Heart right ventricle (tissue), 16 donors: ENCODE results near the gene MTREX. TPM values are rescaled to one million over a fixed set of nuclear protein-coding genes. Genes with fewer than 3 reads are reported as not detected.

Experiments
- ATAC-seq, 8 donors: fragments of 200-7000 bp; cut with Tn5 transposase; one replicate each; pipeline ENCODE4 v1.9.1; 2020; ENCODE audit warnings: mild to moderate bottlenecking in 8 of 8, moderate library complexity in 8 of 8, moderate number of reproducible peaks in 1 of 8
- DNase-seq, 2 donors: peaks; one replicate each; pipeline ENCODE4 v3.0.0-alpha.2; 2020
- H3K27ac ChIP-seq, 10 donors: fragments of 200-600 bp; sonication (generic) in 2 of 10; one replicate each; pipeline versions ENCODE4 v1.5.0 to v1.8.0; 2020 to 2022; ENCODE audit warnings: mild to moderate bottlenecking in 3 of 10
- H3K27me3 ChIP-seq, 7 donors: fragments of 200-600 bp; one replicate each; pipeline ENCODE4 v1.8.0; 2021 to 2022; ENCODE audit warnings: mild to moderate bottlenecking in 2 of 7
- H3K36me3 ChIP-seq, 9 donors: fragments of 200-600 bp; sonication (generic) in 1 of 9; one replicate each; pipeline versions ENCODE4 v1.5.0 to v1.8.0; 2020 to 2022; ENCODE audit warnings: mild to moderate bottlenecking in 2 of 9
- H3K4me1 ChIP-seq, 9 donors: fragments of 200-600 bp; sonication (generic) in 1 of 9; one replicate each; pipeline versions ENCODE4 v1.5.0 to v1.8.0; 2020 to 2022; ENCODE audit warnings: mild to moderate bottlenecking in 4 of 9
- H3K4me3 ChIP-seq, 10 donors: fragments of 200-600 bp; sonication (generic) in 2 of 10; one replicate each; pipeline versions ENCODE4 v1.5.0 to v1.8.0; 2020 to 2022; ENCODE audit warnings: mild to moderate bottlenecking in 7 of 10, moderate library complexity in 2 of 10
- H3K9me3 ChIP-seq, 11 donors: fragments of 200-600 bp in 10 of 11; sonication (generic) in 2 of 11; one replicate each; pipeline versions ENCODE4 v1.5.0 to v1.8.0; 2013 to 2022; ENCODE audit warnings: mild to moderate bottlenecking in 2 of 11, control low read depth in 1 of 11, moderate library complexity in 1 of 11
- WGBS, 2 donors: extraction: QIAGEN DNeasy Blood & Tissue Kit; methylation state at CpG; one replicate each; pipeline ENCODE4 v1.1.7; 2013; ENCODE audit warnings: inconsistent platforms in 1 of 2; 5-methylcytosine and 5-hydroxymethylcytosine counted together
- intact Hi-C, 10 donors: fragments of 100-400 bp; cut with DNase I; formaldehyde crosslinking; loops; one replicate each; pipeline versions ENCODE4 v1.11.1 to v1.14.2; 2022
- polyA plus RNA-seq, 2 donors: library from polyadenylated mRNA; stranded (reverse); fragments of 200-250 nt; gene quantifications; one replicate each; pipeline ENCODE4 v1.2.3, GENCODE V29; 2013
- total RNA-seq, 10 donors: library from RNA; stranded (reverse); fragmentation: NEBNext Ultra II Directional in 3 of 10; extraction: Animal tissue kit (Norgen Biotek cat#: 25700) in 3 of 10; gene quantifications; one replicate each; pipeline versions ENCODE4 v1.2.1 to v1.2.4, GENCODE V29; 2021 to 2023
- TF ChIP-seq, protein P1 (sequence below), 9 donors: fragments of 200-600 bp; sonication (generic) in 2 of 9; IDR thresholded peaks; one replicate each; pipeline versions ENCODE4 v1.5.0 to v1.8.0; 2021 to 2022; ENCODE audit warnings: antibody characterized with exemption in 9 of 9, mild to moderate bottlenecking in 5 of 9, moderate library complexity in 1 of 9
- donor health status: Arrhythmogenic right ventricular cardiomyopathy.
- donor health status: ischemic (EF 13 %, LVEDD 7.1; RV severe dilation, severe dysfunction).
- donor health status: healthy with polysubstance abuse.
- donor health status: DM: no; HTN: yes; CAD: no.
- donor health status: DM: no; HTN: no; CAD: no.
- donor health status: ischemic (EF 25% LVEDD 6.9; RV normal size, moderate dysfunction).
- donor health status: ischemic (EF 25% LVEDD 5.7; RV mildly dilated, moderate dysfunction).
- donor health status: healthy.
- donor health status: DM: yes; HTN: yes; CAD: no.
- donor health status: Ischemic cardiomyopathy.
- donor health status: ischemic (EF 35%, LVEDD 5.7; RV mildly dilated, moderate dysfunction).
- donor health status: nonischemic (EF 11% LVEDD 7.7; RV severe dilation, severe dysfunction).
- donor health status: DM: yes; HTN: yes; CAD: no.
- donor health status: PGD.
- donor health status: ischemic (EF 29% LVEDD 5.4; RV normal size, mild dysfunction).
- donor health status: nonischemic (EF 23%, LVEDD 6.1; RV moderate dilation, normal function).

The MTREX gene
- total and polyA plus RNA-seq, 12 donors, result 17.9 to 69.9 (median 62.1) TPM

DNA sequence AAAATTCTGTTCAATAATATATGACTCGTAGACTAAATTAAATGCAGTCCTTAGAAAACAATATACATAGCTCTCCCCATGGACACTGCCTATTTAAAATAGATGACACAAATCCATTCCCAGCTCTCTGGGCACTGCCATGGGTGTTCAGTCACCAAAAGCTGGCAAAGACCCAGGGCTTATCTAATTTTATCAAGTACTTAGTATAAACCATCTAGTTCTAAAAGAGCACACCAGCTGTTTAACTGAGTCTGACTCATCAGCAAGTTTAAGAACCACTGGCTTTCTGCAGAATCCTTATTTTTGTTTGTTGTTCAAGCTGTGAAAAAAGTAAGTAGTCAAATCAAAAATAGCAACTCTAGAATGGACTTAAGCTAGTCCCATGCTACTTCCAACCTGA lies 119.4 kb downstream of the MTREX start:
- H3K36me3 ChIP-seq, result peaks cover 0 to 88% (median 39%) of the 10 kb centered on the region in 9 donors
- DNase-seq, result peak in 1 of 2 donors; percentile 77
- peaks cover 6 to 53% (median 27%) of the 10 kb centered on the region in 9 donors for H3K4me1 ChIP-seq

GRCh38 chr5:55429221-55429612 lies 121.4 kb downstream of the MTREX start:
- intact Hi-C loops, result loop anchor here in 6 of 10 donors (2.0 to 10.0 kb wide), 4 partner anchors 46 to 166 kb away; partner anchors contain the start of gene PLPP1 (in 3 of the 6)
- 50% methylated on average over 2 of the region's 2 CpGs for WGBS, 2 donors
- no peaks in the 10 kb centered on the region for H3K27me3 ChIP-seq
- ATAC-seq, result peak in 1 of 8 donors; percentile 14
- no peak overlapping the region for H3K27ac ChIP-seq
- peaks cover 0 to 22% (median 0%) of the 10 kb centered on the region in 11 donors for H3K9me3 ChIP-seq
- no peak overlapping the region for H3K4me3 ChIP-seq
- H3K4me1 ChIP-seq, result peaks cover 2 to 45% (median 22%) of the 10 kb centered on the region in 9 donors
- H3K36me3 ChIP-seq, result peaks cover 0 to 77% (median 23%) of the 10 kb centered on the region in 9 donors
- TF ChIP-seq, protein P1, sequence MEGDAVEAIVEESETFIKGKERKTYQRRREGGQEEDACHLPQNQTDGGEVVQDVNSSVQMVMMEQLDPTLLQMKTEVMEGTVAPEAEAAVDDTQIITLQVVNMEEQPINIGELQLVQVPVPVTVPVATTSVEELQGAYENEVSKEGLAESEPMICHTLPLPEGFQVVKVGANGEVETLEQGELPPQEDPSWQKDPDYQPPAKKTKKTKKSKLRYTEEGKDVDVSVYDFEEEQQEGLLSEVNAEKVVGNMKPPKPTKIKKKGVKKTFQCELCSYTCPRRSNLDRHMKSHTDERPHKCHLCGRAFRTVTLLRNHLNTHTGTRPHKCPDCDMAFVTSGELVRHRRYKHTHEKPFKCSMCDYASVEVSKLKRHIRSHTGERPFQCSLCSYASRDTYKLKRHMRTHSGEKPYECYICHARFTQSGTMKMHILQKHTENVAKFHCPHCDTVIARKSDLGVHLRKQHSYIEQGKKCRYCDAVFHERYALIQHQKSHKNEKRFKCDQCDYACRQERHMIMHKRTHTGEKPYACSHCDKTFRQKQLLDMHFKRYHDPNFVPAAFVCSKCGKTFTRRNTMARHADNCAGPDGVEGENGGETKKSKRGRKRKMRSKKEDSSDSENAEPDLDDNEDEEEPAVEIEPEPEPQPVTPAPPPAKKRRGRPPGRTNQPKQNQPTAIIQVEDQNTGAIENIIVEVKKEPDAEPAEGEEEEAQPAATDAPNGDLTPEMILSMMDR (IDR thresholded peaks at IDR 0.05), result no peak
- DNase-seq, result no peak

More for the DNA sequence above, 119.4 kb downstream of the MTREX start:
- intact Hi-C loops, result loop anchor here in 5 of 10 donors (10.0 kb wide), 3 partner anchors 98 to 168 kb away; partner anchors contain the start of gene PLPP1 (in 3 of the 5)
- Histone ChIP-seq H3K9me3 (peaks cover 0 to 2% (median 0%) of the 10 kb centered on the region in 11 donors), H3K27ac (peak overlapping the region in 7 of 10 donors; percentile 3 to 61 (median 29)), H3K4me3 (no peak overlapping the region), H3K27me3 (no peaks in the 10 kb centered on the region)
- TF ChIP-seq, protein P1 (IDR thresholded peaks at IDR 0.05), result no peak
- 38 to 75% methylated on average over 1 of the region's 1 CpG for WGBS, 2 donors
- peak; percentile 31 to 90 (median 81) for ATAC-seq

- TF ChIP-seq, protein P1 (IDR thresholded peaks at IDR 0.05), result no peak
- Histone ChIP-seq H3K9me3 (peaks cover 0 to 26% (median 0%) of the 10 kb centered on the region in 11 donors), H3K4me3 (no peak overlapping the region), H3K27me3 (no peaks in the 10 kb centered on the region), H3K4me1 (peaks cover 2 to 45% (median 22%) of the 10 kb centered on the region in 9 donors), H3K27ac (peak overlapping the region in 1 of 10 donors; percentile 2), H3K36me3 (peaks cover 0 to 72% (median 18%) of the 10 kb centered on the region in 9 donors)
- WGBS, 2 donors, result 92 to 93% methylated on average over 9 of the region's 9 CpGs
- ATAC-seq (peak; percentile 12 to 58 (median 24)), DNase-seq (peak in 1 of 2 donors; percentile 23)
- intact Hi-C loops, result loop anchor here in 8 of 10 donors (2.0 to 10.0 kb wide), 5 partner anchors 45 to 165 kb away; partner anchors contain the start of gene PLPP1 (in 5 of the 8)
Measured at GRCh38 chr5:55429613-55430253, 121.9 kb downstream of the MTREX start.

GRCh38 chr5:55432549-55432948 lies 124.8 kb downstream of the MTREX start:
- intact Hi-C loops, result loop anchor here in 2 of 10 donors (5.0 to 10.0 kb wide), 3 partner anchors 100 to 162 kb away; partner anchors contain the start of gene PLPP1 (in 2 of the 2)
- WGBS, 2 donors, result 95% methylated on average over 4 of the region's 4 CpGs
- Histone ChIP-seq H3K4me3 (no peak overlapping the region), H3K36me3 (peaks cover 0 to 78% (median 10%) of the 10 kb centered on the region in 9 donors), H3K4me1 (peaks cover 3 to 41% (median 27%) of the 10 kb centered on the region in 9 donors), H3K9me3 (peaks cover 0 to 35% (median 0%) of the 10 kb centered on the region in 11 donors), H3K27ac (no peak overlapping the region), H3K27me3 (no peaks in the 10 kb centered on the region)
- TF ChIP-seq, protein P1 (IDR thresholded peaks at IDR 0.05), result no peak
- DNase-seq, result no peak
- ATAC-seq, result no peak
